HCT116 (cell line): ENCODE results near the gene RIOK2. TPM values are rescaled to one million over a fixed set of nuclear protein-coding genes. Genes with fewer than 3 reads are reported as not detected.

ENCODE experiments used
- ATAC-seq: fragments of 200-7000 bp; cut with Tn5 transposase; 2 replicates; pipeline ENCODE4 v1.9.1; 2020; ENCODE audit warnings: mild to moderate bottlenecking, moderate library complexity
- BruUV-seq: library from RNA; stranded (reverse); fragments of 400-500 nt; replicated peaks from 2 replicates; lab custom pipeline; 2021; lab: Mats Ljungman, UMichigan
- CTCF ChIA-PET: fragments of 300-600 bp; sonication (Branson Sonifier 250); formaldehyde crosslinking; loops from one replicate; lab custom pipeline; 2021; ENCODE audit warnings: antibody characterized with exemption; lab: Charles Lee
- POLR2A ChIA-PET: fragments of 300-600, 350-600 bp; sonication (Branson Sonifier 250); formaldehyde crosslinking; loops from one replicate; lab custom pipeline; 2021; ENCODE audit warnings: antibody characterized with exemption; lab: Charles Lee
- RAD21 ChIA-PET, 2 experiments: fragments of 300-600 bp; sonication (Branson Sonifier 250); formaldehyde crosslinking; loops; one replicate each; lab custom pipeline; 2023; ENCODE audit warnings: low total read pairs in 2 of 2; ENCODE audit not compliant: uncharacterized antibody in 2 of 2, unreplicated experiment in 2 of 2, low non-redundant PET in 1 of 2; lab: Charles Lee
- DNase-seq: peaks from one replicate; pipeline ENCODE4 v3.0.0-alpha.2; 2010; ENCODE audit warnings: low read depth, low spot score
- H2AFZ ChIP-seq: fragments of 200-600 bp; shearing (Covaris generic), sonication (generic); 2 replicates; pipeline ENCODE4 v1.6.1; 2017; ENCODE audit warnings: low read depth, mixed run types, mixed read lengths, antibody characterized with exemption, low read length; ENCODE audit not compliant: poor library complexity, severe bottlenecking
- H3K27ac ChIP-seq: 2 replicates; pipeline ENCODE4 v1.5.1; 2012; ENCODE audit warnings: low read depth, low read length
- H3K27me3 ChIP-seq: fragments of 200-600 bp; sonication (generic); 2 replicates; pipeline ENCODE4 v1.6.1; 2016; ENCODE audit warnings: mixed run types, low read length, mixed read lengths; ENCODE audit not compliant: insufficient read depth
- H3K36me3 ChIP-seq, 2 experiments: fragments of 200-500 bp in 1 of 2; fragments of 200-600 bp in 1 of 2; sonication (Bioruptor generic) in 1 of 2; sonication (generic) in 1 of 2; 2 replicates each; pipeline versions ENCODE4 v1.5.1 to v1.6.1; 2014 to 2016; ENCODE audit warnings: low read length in 2 of 2, inconsistent platforms in 1 of 2, mixed read lengths in 1 of 2, mixed run types in 1 of 2; ENCODE audit not compliant: insufficient read depth in 2 of 2, control insufficient read depth in 1 of 2
- H3K4me1 ChIP-seq, 2 experiments: fragments of 200-600 bp in 1 of 2; sonication (generic) in 1 of 2; 2 replicates each; pipeline versions ENCODE4 v1.5.1 to v1.6.1; 2012 to 2017; ENCODE audit warnings: low read length in 2 of 2, inconsistent platforms in 1 of 2, mild to moderate bottlenecking in 1 of 2, mixed read lengths in 1 of 2, mixed run types in 1 of 2, moderate library complexity in 1 of 2; ENCODE audit not compliant: insufficient read depth in 2 of 2, control insufficient read depth in 1 of 2
- H3K4me2 ChIP-seq: fragments of 200-600 bp; sonication (generic); 2 replicates; pipeline ENCODE4 v1.6.1; 2017; ENCODE audit warnings: mixed run types, low read length, mixed read lengths
- H3K4me3 ChIP-seq, 2 experiments: fragments of 200-600 bp in 1 of 2; sonication (generic) in 1 of 2; replicated peaks in 1 of 2; 2 replicates each; pipeline ENCODE4 v1.5.1; 2011 to 2016; ENCODE audit warnings: low read length in 2 of 2, control low read depth in 1 of 2, low read depth in 1 of 2, mild to moderate bottlenecking in 1 of 2, mixed read lengths in 1 of 2, mixed run types in 1 of 2
- H3K79me2 ChIP-seq: fragments of 200-600 bp; sonication (generic); 2 replicates; pipeline ENCODE4 v1.6.1; 2017; ENCODE audit warnings: mild to moderate bottlenecking, mixed run types, low read length, moderate library complexity, mixed read lengths; ENCODE audit not compliant: insufficient read depth
- H3K9ac ChIP-seq: fragments of 200-600 bp; sonication (generic); 2 replicates; pipeline ENCODE4 v1.6.1; 2016; ENCODE audit warnings: low read length, mixed read lengths
- H3K9me2 ChIP-seq: fragments of 200-600 bp; sonication (generic), shearing (Covaris generic); 2 replicates; pipeline ENCODE4 v1.6.1; 2017; ENCODE audit warnings: mixed run types, mild to moderate bottlenecking, moderate library complexity; ENCODE audit not compliant: insufficient read depth
- H3K9me3 ChIP-seq, 2 experiments: fragments of 200-500 bp in 1 of 2; fragments of 200-600 bp in 1 of 2; sonication (Bioruptor generic) in 1 of 2; sonication (generic) in 1 of 2; 2 replicates each; pipeline ENCODE4 v1.6.1; 2014 to 2017; ENCODE audit warnings: low read length in 2 of 2, mixed read lengths in 2 of 2, inconsistent platforms in 1 of 2, low read depth in 1 of 2, mild to moderate bottlenecking in 1 of 2, mixed run types in 1 of 2, moderate library complexity in 1 of 2; ENCODE audit not compliant: control insufficient read depth in 1 of 2, insufficient read depth in 1 of 2
- H4K20me1 ChIP-seq: fragments of 200-600 bp; sonication (generic), shearing (Covaris generic); 2 replicates; pipeline ENCODE4 v1.6.1; 2017; ENCODE audit warnings: mixed run types, mild to moderate bottlenecking, moderate library complexity; ENCODE audit not compliant: insufficient read depth
- EGR1 ChIP-seq: IDR thresholded peaks from 2 replicates; pipeline ENCODE4 v1.6.1; 2012; ENCODE audit warnings: low read depth
- EZH2 ChIP-seq: fragments of 200-600 bp; sonication (generic); IDR thresholded peaks from 2 replicates; pipeline ENCODE4 v1.6.1; 2017; ENCODE audit warnings: antibody characterized with exemption, mixed run types
- EZH2phosphoT487 ChIP-seq: fragments of 200-600 bp; IDR thresholded peaks from 2 replicates; pipeline ENCODE4 v1.6.1; 2018; ENCODE audit warnings: antibody characterized with exemption, borderline replicate concordance
- FOSL1 ChIP-seq: IDR thresholded peaks from 2 replicates; pipeline ENCODE4 v1.6.1; 2012; ENCODE audit warnings: low read depth
- JUND ChIP-seq: IDR thresholded peaks from 2 replicates; pipeline ENCODE4 v1.6.1; 2012
- POLR2AphosphoS5 ChIP-seq: IDR thresholded peaks from 2 replicates; pipeline ENCODE4 v1.6.1; 2011; ENCODE audit warnings: mild to moderate bottlenecking, low read depth, low read length, moderate library complexity
- RAD21 ChIP-seq: IDR thresholded peaks from 2 replicates; pipeline ENCODE4 v1.6.1; 2012; ENCODE audit warnings: low read depth, mild to moderate bottlenecking
- SP1 ChIP-seq: IDR thresholded peaks from 2 replicates; pipeline ENCODE4 v1.6.1; 2012; ENCODE audit warnings: low read depth
- SRF ChIP-seq: IDR thresholded peaks from 2 replicates; pipeline ENCODE4 v1.6.1; 2012; ENCODE audit warnings: low read depth
- YY1 ChIP-seq: IDR thresholded peaks from 2 replicates; pipeline ENCODE4 v1.6.1; 2011; ENCODE audit warnings: low read length, low read depth, moderate library complexity, mild to moderate bottlenecking; ENCODE audit not compliant: insufficient replicate concordance; ENCODE audit errors: extremely low read depth
- intact Hi-C: fragments of 100-400 bp; cut with micrococcal nuclease; formaldehyde crosslinking; loops from 2 replicates; pipeline ENCODE4 v1.10.0; 2022
- total RNA-seq: library from RNA; stranded (reverse); gene quantifications from one replicate; pipeline ENCODE4 v1.2.1, GENCODE V29; 2021; ENCODE audit not compliant: unreplicated experiment
- TF ChIP-seq, protein P1 (sequence below), 3 experiments: fragments of 200-600 bp in 1 of 3; sonication (generic) in 1 of 3; IDR thresholded peaks in 2 of 3; conservative IDR thresholded peaks in 1 of 3; 2 replicates each; pipeline ENCODE4 v1.5.1; 2012 to 2017; ENCODE audit warnings: low read depth in 2 of 3, low read length in 2 of 3, antibody characterized with exemption in 1 of 3, borderline replicate concordance in 1 of 3, control low read depth in 1 of 3, mild to moderate bottlenecking in 1 of 3, mixed read lengths in 1 of 3, mixed run types in 1 of 3, moderate library complexity in 1 of 3; ENCODE audit not compliant: insufficient read depth in 1 of 3
- TF ChIP-seq, protein P2 (sequence below): IDR thresholded peaks from 2 replicates; pipeline ENCODE4 v1.6.1; 2012; ENCODE audit warnings: low read depth

Gene RIOK2
- total RNA-seq, 1 experiment from 2014 or later, result 27.1 TPM

DNA sequence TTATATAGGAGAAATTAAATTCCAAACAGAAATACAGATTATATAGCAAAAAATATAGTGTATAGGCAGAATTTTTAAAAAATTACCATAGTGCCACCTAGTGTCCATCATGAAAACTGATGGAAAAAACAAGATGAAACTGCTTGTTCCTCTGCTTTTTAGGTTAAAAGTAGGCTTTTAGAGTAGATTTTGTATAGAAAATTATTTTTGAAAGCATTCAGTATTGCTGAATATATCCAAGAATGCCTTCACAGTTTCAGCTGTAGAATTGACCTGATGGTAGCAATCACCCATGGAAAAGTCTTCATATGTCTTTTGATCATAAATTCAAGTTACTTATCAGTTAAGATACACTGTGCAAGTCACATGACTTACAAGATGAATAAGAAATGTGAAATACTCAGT, 19.7 kb downstream of the RIOK2 start (continued):
- TF ChIP-seq, protein P1, sequence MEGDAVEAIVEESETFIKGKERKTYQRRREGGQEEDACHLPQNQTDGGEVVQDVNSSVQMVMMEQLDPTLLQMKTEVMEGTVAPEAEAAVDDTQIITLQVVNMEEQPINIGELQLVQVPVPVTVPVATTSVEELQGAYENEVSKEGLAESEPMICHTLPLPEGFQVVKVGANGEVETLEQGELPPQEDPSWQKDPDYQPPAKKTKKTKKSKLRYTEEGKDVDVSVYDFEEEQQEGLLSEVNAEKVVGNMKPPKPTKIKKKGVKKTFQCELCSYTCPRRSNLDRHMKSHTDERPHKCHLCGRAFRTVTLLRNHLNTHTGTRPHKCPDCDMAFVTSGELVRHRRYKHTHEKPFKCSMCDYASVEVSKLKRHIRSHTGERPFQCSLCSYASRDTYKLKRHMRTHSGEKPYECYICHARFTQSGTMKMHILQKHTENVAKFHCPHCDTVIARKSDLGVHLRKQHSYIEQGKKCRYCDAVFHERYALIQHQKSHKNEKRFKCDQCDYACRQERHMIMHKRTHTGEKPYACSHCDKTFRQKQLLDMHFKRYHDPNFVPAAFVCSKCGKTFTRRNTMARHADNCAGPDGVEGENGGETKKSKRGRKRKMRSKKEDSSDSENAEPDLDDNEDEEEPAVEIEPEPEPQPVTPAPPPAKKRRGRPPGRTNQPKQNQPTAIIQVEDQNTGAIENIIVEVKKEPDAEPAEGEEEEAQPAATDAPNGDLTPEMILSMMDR (IDR thresholded peaks at IDR 0.05 in 2 of 3, conservative IDR thresholded peaks at IDR 0.05 in 1 of 3; ENCODE audit: borderline replicate concordance in 1 of 3, insufficient read depth in 1 of 3, low read depth in 2 of 3, low read length in 2 of 3), result peak; percentile 12 to 65 (median 41); a peak in 4 of 6 replicates
- TF ChIP-seq EZH2phosphoT487 (no peak), JUND (no peak), YY1 (no peak), SRF (no peak), EZH2 (no peak)

DNA sequence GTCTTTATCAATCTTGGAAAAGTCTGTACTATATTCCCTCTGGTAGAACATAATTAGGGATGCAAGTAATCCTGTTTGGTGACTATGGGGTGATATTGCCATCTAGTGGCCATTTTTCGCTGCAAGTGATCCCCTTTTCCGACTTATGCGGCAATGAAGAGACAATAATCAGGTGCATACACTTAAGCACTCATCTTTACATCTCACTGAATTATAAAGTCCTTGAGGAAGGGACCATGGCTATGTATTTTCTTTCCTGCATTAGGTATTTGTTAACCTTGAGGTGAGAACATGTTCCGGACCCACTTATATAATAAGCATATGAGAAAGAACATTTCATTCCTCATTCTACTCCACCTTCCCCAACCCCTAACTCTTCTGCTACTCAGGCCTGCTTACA, 21.0 kb downstream of the RIOK2 start:
- Histone ChIP-seq H4K20me1 (no peaks in the 10 kb centered on the region), H3K9me2 (no peaks in the 10 kb centered on the region), H3K27me3 (no peaks in the 10 kb centered on the region), H3K9ac (no peak overlapping the region), H3K4me3 (no peak overlapping the region), H3K79me2 (no peaks in the 10 kb centered on the region), H2AFZ (no peak overlapping the region), H3K4me2 (no peak overlapping the region), H3K4me1 (peaks cover 7 to 9% of the 10 kb centered on the region in 2 experiments; a peak in 3 of 4 replicates), H3K36me3 (peaks cover under 1 to 11% of the 10 kb centered on the region in 2 experiments; a peak in 2 of 4 replicates), H3K9me3 (no peaks in the 10 kb centered on the region), H3K27ac (no peak overlapping the region)
- intact Hi-C loops, result loop anchor here (1.0 to 5.0 kb wide), 6 partner anchors 165 to 815 kb away; no protein-coding TSS in a partner anchor
- TF ChIP-seq JUND, result no peak
- TF ChIP-seq, protein P1 (IDR thresholded peaks at IDR 0.05 in 2 of 3, conservative IDR thresholded peaks at IDR 0.05 in 1 of 3; ENCODE audit: borderline replicate concordance in 1 of 3, insufficient read depth in 1 of 3, low read depth in 2 of 3, low read length in 2 of 3), result peak; percentile 67 to 95 (median 81)
- peak; percentile 31; the same call in 1 of the 2 replicates for TF ChIP-seq POLR2AphosphoS5
- no peak for TF ChIP-seq FOSL1
- TF ChIP-seq, protein P2, sequence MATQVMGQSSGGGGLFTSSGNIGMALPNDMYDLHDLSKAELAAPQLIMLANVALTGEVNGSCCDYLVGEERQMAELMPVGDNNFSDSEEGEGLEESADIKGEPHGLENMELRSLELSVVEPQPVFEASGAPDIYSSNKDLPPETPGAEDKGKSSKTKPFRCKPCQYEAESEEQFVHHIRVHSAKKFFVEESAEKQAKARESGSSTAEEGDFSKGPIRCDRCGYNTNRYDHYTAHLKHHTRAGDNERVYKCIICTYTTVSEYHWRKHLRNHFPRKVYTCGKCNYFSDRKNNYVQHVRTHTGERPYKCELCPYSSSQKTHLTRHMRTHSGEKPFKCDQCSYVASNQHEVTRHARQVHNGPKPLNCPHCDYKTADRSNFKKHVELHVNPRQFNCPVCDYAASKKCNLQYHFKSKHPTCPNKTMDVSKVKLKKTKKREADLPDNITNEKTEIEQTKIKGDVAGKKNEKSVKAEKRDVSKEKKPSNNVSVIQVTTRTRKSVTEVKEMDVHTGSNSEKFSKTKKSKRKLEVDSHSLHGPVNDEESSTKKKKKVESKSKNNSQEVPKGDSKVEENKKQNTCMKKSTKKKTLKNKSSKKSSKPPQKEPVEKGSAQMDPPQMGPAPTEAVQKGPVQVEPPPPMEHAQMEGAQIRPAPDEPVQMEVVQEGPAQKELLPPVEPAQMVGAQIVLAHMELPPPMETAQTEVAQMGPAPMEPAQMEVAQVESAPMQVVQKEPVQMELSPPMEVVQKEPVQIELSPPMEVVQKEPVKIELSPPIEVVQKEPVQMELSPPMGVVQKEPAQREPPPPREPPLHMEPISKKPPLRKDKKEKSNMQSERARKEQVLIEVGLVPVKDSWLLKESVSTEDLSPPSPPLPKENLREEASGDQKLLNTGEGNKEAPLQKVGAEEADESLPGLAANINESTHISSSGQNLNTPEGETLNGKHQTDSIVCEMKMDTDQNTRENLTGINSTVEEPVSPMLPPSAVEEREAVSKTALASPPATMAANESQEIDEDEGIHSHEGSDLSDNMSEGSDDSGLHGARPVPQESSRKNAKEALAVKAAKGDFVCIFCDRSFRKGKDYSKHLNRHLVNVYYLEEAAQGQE, result no peak
- no peak for TF ChIP-seq EGR1
- peak; percentile 85 for TF ChIP-seq RAD21
- TF ChIP-seq YY1, result no peak
- no peak for TF ChIP-seq SP1
- ChIA-PET CTCF (interaction anchor here (1.0 to 3.3 kb wide), 9 partner anchors 118 to 817 kb away, joined by 3 to 23 read pairs (median 7); no protein-coding TSS in a partner anchor), RAD21 (interaction anchor here in 1 of 2 experiments (0.7 to 0.9 kb wide), 2 partner anchors 165 to 293 kb away, joined by 3 to 5 read pairs; no protein-coding TSS in a partner anchor), POLR2A (no interaction called here)
- ATAC-seq (peak; percentile 77), DNase-seq (peak; percentile 79)
- BruUV-seq, result no TSS peak
